Stimulated activated CD4-positive, alpha-beta T cell treated with anti-CD3 and anti-CD28 coated beads, Interleukin-12 subunit alpha, Interleukin-12 subunit beta, amount 100 ng/mL, for 4 hours (primary cell): ENCODE data around the gene DRC1.

Experiments
- DNase-seq: peaks from one replicate; pipeline ENCODE4 v3.0.0-alpha.2; 2020

Gene DRC1

GRCh38 chr2:26500406-26500805 lies 98.7 kb downstream of the DRC1 start:
- no peak for DNase-seq

- DNase-seq: peak; percentile 86
Observed at GRCh38 chr2:26503231-26503880, 101.6 kb downstream of the DRC1 start.

DNA sequence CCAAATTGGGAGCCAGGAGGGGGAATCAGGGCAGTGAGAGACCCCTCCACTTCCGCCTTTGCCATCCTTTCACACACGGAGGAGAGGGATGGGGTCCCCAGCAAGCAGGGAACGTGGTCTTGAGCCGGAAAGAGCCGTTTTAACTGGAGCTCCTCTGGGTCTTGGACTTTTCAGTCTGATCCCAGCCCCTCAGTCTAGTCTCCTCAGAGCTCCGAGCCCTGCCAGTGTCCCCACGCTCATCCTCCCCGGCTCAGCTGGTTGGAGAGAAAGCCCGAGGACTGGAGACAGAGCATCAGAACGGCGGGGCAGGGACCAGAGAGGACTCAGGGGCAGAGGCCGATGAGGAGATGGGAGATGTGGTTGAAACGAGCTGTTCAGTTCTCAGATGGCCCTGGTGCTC lies 102.3 kb downstream of the DRC1 start:
- DNase-seq: no peak

DNA sequence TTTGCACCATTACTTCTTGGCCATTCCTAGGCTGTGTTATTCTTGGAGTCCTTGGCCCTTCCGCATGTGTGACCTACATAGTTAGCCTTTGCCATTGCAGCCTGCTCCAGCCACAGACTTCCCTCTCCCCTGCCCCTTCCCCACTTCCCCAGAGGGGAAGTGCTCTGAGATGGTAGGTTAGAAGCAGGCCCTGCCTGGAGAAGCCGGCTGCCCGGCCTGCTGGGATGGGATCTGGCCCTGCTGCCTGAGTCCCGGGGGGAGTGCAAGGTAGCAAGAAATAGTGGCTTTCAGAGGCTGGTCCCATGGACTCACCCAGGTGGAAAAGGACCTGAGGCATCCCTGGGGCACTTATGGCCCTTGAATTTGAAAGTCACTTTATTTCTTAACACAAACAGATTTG lies 104.6 kb downstream of the DRC1 start:
- no peak for DNase-seq
